GM20000 (cell line): ENCODE results near the gene GTF2F1.
"Not testable (repeated sequence)": the region's sequence is repeated elsewhere in the genome, so short reads cannot be mapped to it uniquely, and the experiment has no call there.

Source experiments
- DNase-seq: peaks from one replicate; pipeline ENCODE4 v3.0.0; 2012; ENCODE audit warnings: low spot score
- TF ChIP-seq, protein P1 (sequence below): IDR thresholded peaks from 2 replicates; pipeline ENCODE4 v1.5.1; 2012; ENCODE audit warnings: mild to moderate bottlenecking, control low read depth; ENCODE audit errors: extremely low read depth, missing control alignments

Gene GTF2F1

GRCh38 chr19:6406401-6406800 lies 13.4 kb upstream of the GTF2F1 start:
- TF ChIP-seq, protein P1, sequence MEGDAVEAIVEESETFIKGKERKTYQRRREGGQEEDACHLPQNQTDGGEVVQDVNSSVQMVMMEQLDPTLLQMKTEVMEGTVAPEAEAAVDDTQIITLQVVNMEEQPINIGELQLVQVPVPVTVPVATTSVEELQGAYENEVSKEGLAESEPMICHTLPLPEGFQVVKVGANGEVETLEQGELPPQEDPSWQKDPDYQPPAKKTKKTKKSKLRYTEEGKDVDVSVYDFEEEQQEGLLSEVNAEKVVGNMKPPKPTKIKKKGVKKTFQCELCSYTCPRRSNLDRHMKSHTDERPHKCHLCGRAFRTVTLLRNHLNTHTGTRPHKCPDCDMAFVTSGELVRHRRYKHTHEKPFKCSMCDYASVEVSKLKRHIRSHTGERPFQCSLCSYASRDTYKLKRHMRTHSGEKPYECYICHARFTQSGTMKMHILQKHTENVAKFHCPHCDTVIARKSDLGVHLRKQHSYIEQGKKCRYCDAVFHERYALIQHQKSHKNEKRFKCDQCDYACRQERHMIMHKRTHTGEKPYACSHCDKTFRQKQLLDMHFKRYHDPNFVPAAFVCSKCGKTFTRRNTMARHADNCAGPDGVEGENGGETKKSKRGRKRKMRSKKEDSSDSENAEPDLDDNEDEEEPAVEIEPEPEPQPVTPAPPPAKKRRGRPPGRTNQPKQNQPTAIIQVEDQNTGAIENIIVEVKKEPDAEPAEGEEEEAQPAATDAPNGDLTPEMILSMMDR: no peak
- DNase-seq: no peak

GRCh38 chr19:6402837-6403608 lies 10.1 kb upstream of the GTF2F1 start:
- TF ChIP-seq, protein P1: no peak
- DNase-seq: no peak

DNA sequence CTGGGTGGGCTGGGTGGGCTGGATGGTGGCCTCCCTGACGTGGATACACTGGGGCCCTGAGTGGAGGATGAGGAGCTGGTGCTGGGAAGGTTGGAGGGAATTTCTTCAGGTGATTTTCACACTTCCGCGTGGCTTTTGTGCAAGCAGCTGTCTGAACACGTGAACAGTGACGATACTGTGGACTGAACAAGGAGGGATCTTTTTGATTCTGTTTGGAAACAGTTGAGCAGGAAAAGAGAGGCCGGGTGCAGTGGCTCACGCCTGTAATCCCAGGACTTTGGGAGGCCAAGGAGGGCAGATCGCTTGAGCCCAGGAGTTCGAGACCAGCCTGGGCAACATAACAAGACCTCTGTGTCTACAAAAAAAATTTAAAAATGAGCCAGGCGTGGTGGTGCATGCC lies 9.1 kb upstream of the GTF2F1 start:
- TF ChIP-seq, protein P1: no peak
- no peak for DNase-seq

DNA sequence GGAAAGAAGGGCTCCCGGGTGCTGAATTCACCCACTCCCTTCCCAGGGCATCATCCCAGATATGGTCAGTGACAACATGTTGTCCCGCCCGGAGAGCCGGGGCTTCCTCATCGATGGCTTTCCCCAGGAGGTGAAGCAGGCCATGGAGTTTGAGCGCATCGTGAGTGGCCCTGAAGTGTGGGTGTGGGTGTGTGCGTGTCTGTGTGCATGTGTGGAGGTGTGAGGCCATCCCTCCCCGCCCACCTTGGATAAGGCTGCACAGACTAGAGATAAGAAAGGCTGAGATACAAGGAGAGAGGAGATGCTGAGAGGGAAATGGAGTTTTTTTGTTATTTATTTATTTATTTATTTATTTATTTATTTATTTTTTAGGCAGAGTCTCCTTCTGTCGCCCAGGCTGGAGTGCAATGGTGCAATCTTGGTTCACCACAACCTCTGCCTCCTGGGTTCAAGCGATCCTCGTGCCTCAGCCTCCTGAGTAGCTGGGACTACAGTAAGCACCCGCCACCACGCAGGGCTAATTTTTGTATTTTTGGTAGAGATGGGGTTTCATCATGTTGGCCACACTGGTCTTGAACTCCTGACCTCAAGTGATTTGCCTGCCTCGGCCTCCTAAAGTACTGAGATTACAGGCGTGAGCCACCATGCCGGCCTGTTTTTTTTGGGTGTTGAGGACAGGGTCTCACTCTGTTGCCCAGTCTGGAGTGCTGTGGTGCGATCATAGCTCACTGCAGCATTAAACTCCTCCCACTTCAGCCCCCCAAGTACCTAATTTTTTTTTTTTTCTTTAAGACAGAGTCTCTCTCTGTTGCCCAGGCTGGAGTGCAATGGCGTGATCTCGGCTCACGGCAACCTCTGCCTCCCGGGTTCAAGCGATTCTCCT lies 7.3 kb upstream of the GTF2F1 start:
- DNase-seq: not testable (repeated sequence)

GRCh38 chr19:6396305-6396704 lies 3.3 kb upstream of the GTF2F1 start:
- TF ChIP-seq, protein P1: no peak
- DNase-seq: no peak

DNA sequence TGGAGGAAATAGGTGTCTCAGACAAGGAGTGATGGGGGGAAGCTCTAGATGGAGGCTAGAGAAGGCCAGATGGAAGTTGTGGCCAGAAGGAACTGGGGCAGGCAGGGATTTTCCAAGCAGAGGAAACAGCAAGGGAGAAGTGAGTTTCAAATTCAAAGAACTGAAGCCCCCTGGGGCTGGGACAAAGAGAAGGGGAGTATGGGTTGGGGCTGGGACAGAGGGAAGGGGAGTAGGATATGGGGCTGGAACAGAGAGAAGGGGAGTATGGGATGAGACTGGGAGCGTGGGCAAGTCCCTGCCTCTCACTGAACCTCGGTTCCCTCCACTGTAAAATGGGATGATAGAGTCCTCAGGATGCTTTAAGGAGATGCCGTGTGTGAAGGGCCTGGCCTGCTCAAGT lies 1.9 kb upstream of the GTF2F1 start:
- TF ChIP-seq, protein P1: no peak
- no peak for DNase-seq

- TF ChIP-seq, protein P1: no peak
- no peak for DNase-seq
Measured at GRCh38 chr19:6393983-6394412, 1.0 kb upstream of the GTF2F1 start.
